Right lobe of liver (tissue), 4 donors: ENCODE results near the gene HBG1.

Source experiments
- POLR2A ChIP-seq: fragments of 450-650 bp; IDR thresholded peaks from one replicate; pipeline ENCODE4 v1.6.1; 2017; ENCODE audit warnings: antibody characterized with exemption, mild to moderate bottlenecking
- TF ChIP-seq, protein P1 (sequence below), 4 donors: fragments of 200-600 bp in 3 of 4; fragments of 450-650 bp in 1 of 4; IDR thresholded peaks; one replicate each; pipeline versions ENCODE4 v1.5.1 to v1.8.0; 2016 to 2022; ENCODE audit warnings: antibody characterized with exemption in 4 of 4, mild to moderate bottlenecking in 2 of 4
- donor health status: DM: no; HTN: no; CAD: no.
- donor health status: DM: no; HTN: no; CAD: no.
- donor health status: DM: no; HTN: yes; CAD: no.

DNA sequence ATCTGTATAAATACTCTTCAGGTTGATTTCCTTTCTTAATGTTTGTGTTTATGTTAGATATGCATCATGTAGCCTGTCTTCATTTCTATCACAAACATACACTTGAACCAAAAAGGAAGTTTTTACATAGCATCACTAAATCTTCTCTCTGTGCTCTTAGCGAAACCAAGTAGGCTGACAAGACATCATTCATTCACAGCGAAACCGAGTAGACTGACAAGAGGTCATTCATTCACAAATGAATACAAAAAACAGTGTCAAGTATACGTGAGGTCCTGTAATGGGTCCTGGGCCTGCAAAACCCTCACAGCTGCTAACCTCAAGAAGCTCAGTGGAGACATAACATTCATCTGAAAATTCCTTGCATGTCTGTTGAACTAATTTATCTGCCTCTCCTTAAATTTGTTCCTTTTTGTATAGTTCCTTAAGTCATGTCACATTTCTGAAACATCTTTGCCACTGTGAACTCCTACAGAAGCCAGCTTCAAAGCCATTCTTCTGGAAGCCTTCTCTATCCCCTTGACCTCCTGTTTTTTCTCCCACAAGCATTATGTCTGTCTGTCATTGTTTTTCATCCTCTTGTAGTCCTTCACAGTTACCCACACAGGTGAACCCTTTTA is 29.9 kb upstream of the HBG1 start:
- TF ChIP-seq, protein P1, sequence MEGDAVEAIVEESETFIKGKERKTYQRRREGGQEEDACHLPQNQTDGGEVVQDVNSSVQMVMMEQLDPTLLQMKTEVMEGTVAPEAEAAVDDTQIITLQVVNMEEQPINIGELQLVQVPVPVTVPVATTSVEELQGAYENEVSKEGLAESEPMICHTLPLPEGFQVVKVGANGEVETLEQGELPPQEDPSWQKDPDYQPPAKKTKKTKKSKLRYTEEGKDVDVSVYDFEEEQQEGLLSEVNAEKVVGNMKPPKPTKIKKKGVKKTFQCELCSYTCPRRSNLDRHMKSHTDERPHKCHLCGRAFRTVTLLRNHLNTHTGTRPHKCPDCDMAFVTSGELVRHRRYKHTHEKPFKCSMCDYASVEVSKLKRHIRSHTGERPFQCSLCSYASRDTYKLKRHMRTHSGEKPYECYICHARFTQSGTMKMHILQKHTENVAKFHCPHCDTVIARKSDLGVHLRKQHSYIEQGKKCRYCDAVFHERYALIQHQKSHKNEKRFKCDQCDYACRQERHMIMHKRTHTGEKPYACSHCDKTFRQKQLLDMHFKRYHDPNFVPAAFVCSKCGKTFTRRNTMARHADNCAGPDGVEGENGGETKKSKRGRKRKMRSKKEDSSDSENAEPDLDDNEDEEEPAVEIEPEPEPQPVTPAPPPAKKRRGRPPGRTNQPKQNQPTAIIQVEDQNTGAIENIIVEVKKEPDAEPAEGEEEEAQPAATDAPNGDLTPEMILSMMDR (IDR thresholded peaks at IDR 0.05): no peak
- no peak for TF ChIP-seq POLR2A
